ENCODE measurements around the gene C1QTNF8. TPM values are rescaled to one million over a fixed set of nuclear protein-coding genes. Genes with fewer than 3 reads are reported as not detected.

C1QTNF8 gene
- polyA plus RNA-seq, 1 donor (not counting 4 experiments of a cell fraction or from before 2014, with no cell fraction given), result not detected

GRCh38 chr16:1105888-1106620 is 10.0 kb upstream of the C1QTNF8 start:
- Histone ChIP-seq H3K79me2 (ENCODE audit: control insufficient read depth, insufficient read depth, low read length) (no peaks in the 10 kb centered on the region), H4K20me1 (ENCODE audit: control insufficient read depth, extremely low read depth, insufficient read depth, low read length) (no peaks in the 10 kb centered on the region), H2AFZ (ENCODE audit: control insufficient read depth, low read length) (no peak overlapping the region), H3K4me1 (ENCODE audit: control insufficient read depth, extremely low read depth, insufficient read depth, low read length) (no peaks in the 10 kb centered on the region), H3K27me3 (ENCODE audit: control insufficient read depth, extremely low read depth, insufficient read depth, low read length) (peaks cover 64% of the 10 kb centered on the region), H3K4me3 (ENCODE audit: control insufficient read depth in 2 of 3, extremely low read depth in 1 of 3, insufficient read depth in 2 of 3, low read depth in 1 of 3, low read length in 3 of 3) (no peak overlapping the region), H3K27ac (ENCODE audit: control insufficient read depth, insufficient read depth, low read length) (no peak overlapping the region), H3K9me1 (ENCODE audit: control insufficient read depth, extremely low read depth, insufficient read depth, low read length) (no peaks in the 10 kb centered on the region), H3K4me2 (ENCODE audit: control insufficient read depth, extremely low read depth, insufficient read depth, low read depth, low read length) (no peak overlapping the region), H3K36me3 (ENCODE audit: control insufficient read depth in 2 of 2, extremely low read depth in 1 of 2, insufficient read depth in 2 of 2, low read length in 2 of 2) (no peaks in the 10 kb centered on the region), H3K9ac (ENCODE audit: control insufficient read depth, extremely low read depth, insufficient read depth, low read length) (no peak overlapping the region), H3K9me3 (ENCODE audit: control insufficient read depth, low read depth, low read length) (no peaks in the 10 kb centered on the region)
- FAIRE-seq (no peak), DNase-seq (ENCODE audit: low read depth, low spot score) (no peak)
- dilution Hi-C loops (cut with MboI; ENCODE audit: extremely low pct_ligation_motif_present, low sequenced_read_pairs), result no loop called here
- TF ChIP-seq CTCF (optimal IDR thresholded peaks at IDR 0.05 in 1 of 3, IDR thresholded peaks at IDR 0.05 in 1 of 3, conservative IDR thresholded peaks at IDR 0.05 in 1 of 3; ENCODE audit: extremely low read depth in 1 of 3, insufficient read depth in 2 of 3, low read length in 3 of 3) (peak; percentile 38 to 96 (median 94)), EZH2 (IDR thresholded peaks at IDR 0.05; ENCODE audit: low read length) (no peak)

GRCh38 chr16:1103636-1103980 is 7.6 kb upstream of the C1QTNF8 start:
- Histone ChIP-seq H4K20me1 (ENCODE audit: control insufficient read depth, extremely low read depth, insufficient read depth, low read length) (no peaks in the 10 kb centered on the region), H3K9ac (ENCODE audit: control insufficient read depth, extremely low read depth, insufficient read depth, low read length) (no peak overlapping the region), H3K9me1 (ENCODE audit: control insufficient read depth, extremely low read depth, insufficient read depth, low read length) (no peaks in the 10 kb centered on the region), H3K27ac (ENCODE audit: control insufficient read depth, insufficient read depth, low read length) (no peak overlapping the region), H3K9me3 (ENCODE audit: control insufficient read depth, low read depth, low read length) (no peaks in the 10 kb centered on the region), H3K36me3 (ENCODE audit: control insufficient read depth in 2 of 2, extremely low read depth in 1 of 2, insufficient read depth in 2 of 2, low read length in 2 of 2) (no peaks in the 10 kb centered on the region), H3K4me2 (ENCODE audit: control insufficient read depth, extremely low read depth, insufficient read depth, low read depth, low read length) (no peak overlapping the region), H3K79me2 (ENCODE audit: control insufficient read depth, insufficient read depth, low read length) (no peaks in the 10 kb centered on the region), H3K4me1 (ENCODE audit: control insufficient read depth, extremely low read depth, insufficient read depth, low read length) (no peaks in the 10 kb centered on the region), H2AFZ (ENCODE audit: control insufficient read depth, low read length) (no peak overlapping the region), H3K4me3 (ENCODE audit: control insufficient read depth in 2 of 3, extremely low read depth in 1 of 3, insufficient read depth in 2 of 3, low read depth in 1 of 3, low read length in 3 of 3) (no peak overlapping the region), H3K27me3 (ENCODE audit: control insufficient read depth, extremely low read depth, insufficient read depth, low read length) (peaks cover 61% of the 10 kb centered on the region)
- no peak for FAIRE-seq
- dilution Hi-C loops (cut with MboI; ENCODE audit: extremely low pct_ligation_motif_present, low sequenced_read_pairs), result no loop called here
- DNase-seq (ENCODE audit: low read depth, low spot score), result no peak
- no peak for TF ChIP-seq EZH2 (IDR thresholded peaks at IDR 0.05; ENCODE audit: low read length)
